OCI-LY1 (cell line): Measurements from ENCODE around the gene MARF1.

Experiments
- EZH2 ChIP-seq: fragments of 200-600 bp; sonication (generic), shearing (Covaris generic); IDR thresholded peaks from 2 replicates; pipeline ENCODE4 v1.8.0; 2017; ENCODE audit warnings: borderline replicate concordance, mixed run types, mild to moderate bottlenecking, antibody characterized with exemption, low read length, moderate library complexity, mixed read lengths
- TF ChIP-seq, protein P1 (sequence below): fragments of 200-600 bp; sonication (generic), shearing (Covaris generic); IDR thresholded peaks from 2 replicates; pipeline ENCODE4 v1.5.1; 2017; ENCODE audit warnings: mild to moderate bottlenecking, antibody characterized with exemption, low read length, moderate library complexity, mixed read lengths

DNA sequence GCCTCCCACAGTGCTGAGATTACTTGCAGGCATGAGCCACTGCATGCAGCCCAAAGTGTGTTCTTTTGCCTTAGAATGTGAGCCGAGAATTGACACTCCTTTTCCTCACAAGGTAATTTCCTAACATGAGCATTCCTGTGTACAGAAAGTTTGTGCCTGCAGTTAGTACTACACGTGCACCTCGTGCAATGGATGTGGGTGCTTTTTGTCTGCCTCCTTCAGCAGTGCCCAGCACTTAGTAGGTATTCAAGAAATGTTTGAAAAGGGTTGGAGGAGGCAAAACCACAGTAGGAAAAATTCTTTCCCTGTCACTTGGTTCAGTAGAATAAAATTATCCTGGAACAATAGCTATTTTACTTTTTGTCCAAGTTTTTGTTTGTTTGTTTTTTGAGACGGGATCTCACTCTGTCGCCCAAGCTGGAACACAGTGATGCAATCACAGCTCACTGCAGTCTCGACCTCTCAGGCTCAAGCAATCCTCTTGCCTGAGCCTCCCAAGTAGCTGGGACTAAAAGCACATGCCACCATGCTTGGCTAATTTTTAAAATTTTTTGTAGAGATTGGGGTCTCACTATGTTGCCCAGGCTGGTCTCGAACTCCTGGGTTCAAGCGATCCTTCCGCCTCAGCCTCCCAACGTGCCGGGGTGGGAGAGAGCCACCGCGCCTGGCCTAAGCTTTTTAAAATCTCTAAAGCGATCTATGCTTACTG is 9.5 kb upstream of the MARF1 start:
- TF ChIP-seq, protein P1, sequence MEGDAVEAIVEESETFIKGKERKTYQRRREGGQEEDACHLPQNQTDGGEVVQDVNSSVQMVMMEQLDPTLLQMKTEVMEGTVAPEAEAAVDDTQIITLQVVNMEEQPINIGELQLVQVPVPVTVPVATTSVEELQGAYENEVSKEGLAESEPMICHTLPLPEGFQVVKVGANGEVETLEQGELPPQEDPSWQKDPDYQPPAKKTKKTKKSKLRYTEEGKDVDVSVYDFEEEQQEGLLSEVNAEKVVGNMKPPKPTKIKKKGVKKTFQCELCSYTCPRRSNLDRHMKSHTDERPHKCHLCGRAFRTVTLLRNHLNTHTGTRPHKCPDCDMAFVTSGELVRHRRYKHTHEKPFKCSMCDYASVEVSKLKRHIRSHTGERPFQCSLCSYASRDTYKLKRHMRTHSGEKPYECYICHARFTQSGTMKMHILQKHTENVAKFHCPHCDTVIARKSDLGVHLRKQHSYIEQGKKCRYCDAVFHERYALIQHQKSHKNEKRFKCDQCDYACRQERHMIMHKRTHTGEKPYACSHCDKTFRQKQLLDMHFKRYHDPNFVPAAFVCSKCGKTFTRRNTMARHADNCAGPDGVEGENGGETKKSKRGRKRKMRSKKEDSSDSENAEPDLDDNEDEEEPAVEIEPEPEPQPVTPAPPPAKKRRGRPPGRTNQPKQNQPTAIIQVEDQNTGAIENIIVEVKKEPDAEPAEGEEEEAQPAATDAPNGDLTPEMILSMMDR, result no peak
- TF ChIP-seq EZH2, result no peak
